ENCODE results near the gene KIF13A.
A peak's percentile ranks its signal among the peaks of the same experiment; 100 is the strongest.

Gene KIF13A

DNA sequence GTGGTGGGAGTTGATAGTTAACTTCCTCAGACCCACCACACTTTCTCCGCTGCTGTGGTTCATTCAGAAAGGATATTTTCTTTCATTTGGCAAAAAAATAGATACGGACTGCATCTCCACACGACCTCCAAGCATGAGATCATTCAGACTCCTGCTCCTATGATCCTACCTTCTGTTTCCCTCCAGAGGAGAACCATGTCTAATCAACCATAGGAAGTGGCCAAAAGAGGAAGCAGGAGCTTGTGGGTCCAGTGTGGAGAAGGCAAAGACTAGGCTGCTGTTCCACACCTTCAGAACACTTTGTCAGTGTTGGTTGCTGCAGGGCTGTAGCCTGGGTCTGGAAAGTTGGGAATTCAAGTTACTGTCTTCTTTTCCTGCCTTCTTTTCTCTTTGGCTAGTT is 10.6 kb upstream of the KIF13A start:
- H3K9ac ChIP-seq (ENCODE audit: low read length) = no peak overlapping the region
- no peaks in the 10 kb centered on the region for H3K9me3 ChIP-seq (ENCODE audit: low read length)
- no peaks in the 10 kb centered on the region for H3K4me1 ChIP-seq (ENCODE audit: insufficient read depth, low read length)
- H3K27me3 ChIP-seq (ENCODE audit: control insufficient read depth in 1 of 2, insufficient read depth in 2 of 2, low read length in 2 of 2) = no peaks in the 10 kb centered on the region
- H3K27ac ChIP-seq (ENCODE audit: low read depth, low read length) = no peak overlapping the region
- H3K36me3 ChIP-seq (ENCODE audit: insufficient read depth, low read length) = no peaks in the 10 kb centered on the region
- no peak overlapping the region for H3K4me3 ChIP-seq (ENCODE audit: low read depth in 1 of 2, low read length in 2 of 2)

DNA sequence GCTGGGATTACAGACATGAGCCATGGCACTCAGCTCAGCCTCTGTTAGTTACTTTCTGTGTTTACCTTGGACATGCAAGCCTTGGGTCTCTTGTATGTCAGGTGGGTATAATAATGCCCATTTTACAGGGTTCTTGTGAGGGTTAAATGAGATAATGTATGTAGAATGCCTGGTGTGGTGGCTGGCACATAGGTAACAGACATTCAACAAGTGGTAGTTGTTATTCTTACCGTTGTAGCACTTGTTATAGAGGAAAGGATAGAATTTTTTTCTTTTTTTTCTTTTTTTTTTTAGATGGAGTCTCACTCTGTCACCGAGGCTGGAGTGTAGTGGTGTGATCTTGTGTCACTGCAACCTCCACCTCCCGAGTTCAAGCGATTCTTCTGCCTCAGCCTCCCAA is 8.0 kb upstream of the KIF13A start:
- Histone ChIP-seq H3K4me1 (ENCODE audit: insufficient read depth, low read length) (no peaks in the 10 kb centered on the region), H3K36me3 (ENCODE audit: insufficient read depth, low read length) (no peaks in the 10 kb centered on the region), H3K9ac (ENCODE audit: low read length) (no peak overlapping the region), H3K4me3 (ENCODE audit: low read depth in 1 of 2, low read length in 2 of 2) (no peak overlapping the region), H3K27ac (ENCODE audit: low read depth, low read length) (no peak overlapping the region), H3K27me3 (ENCODE audit: control insufficient read depth in 1 of 2, insufficient read depth in 2 of 2, low read length in 2 of 2) (no peaks in the 10 kb centered on the region), H3K9me3 (ENCODE audit: low read length) (no peaks in the 10 kb centered on the region)

- Histone ChIP-seq H3K27me3 (ENCODE audit: control insufficient read depth in 1 of 2, insufficient read depth in 2 of 2, low read length in 2 of 2) (no peaks in the 10 kb centered on the region), H3K36me3 (ENCODE audit: insufficient read depth, low read length) (no peaks in the 10 kb centered on the region), H3K9me3 (ENCODE audit: low read length) (no peaks in the 10 kb centered on the region), H3K4me1 (ENCODE audit: insufficient read depth, low read length) (peaks cover 4% of the 10 kb centered on the region), H3K27ac (ENCODE audit: low read depth, low read length) (no peak overlapping the region), H3K4me3 (ENCODE audit: low read depth in 1 of 2, low read length in 2 of 2) (no peak overlapping the region), H3K9ac (ENCODE audit: low read length) (no peak overlapping the region)
Observed at GRCh38 chr6:17994019-17994418, 6.6 kb upstream of the KIF13A start.

DNA sequence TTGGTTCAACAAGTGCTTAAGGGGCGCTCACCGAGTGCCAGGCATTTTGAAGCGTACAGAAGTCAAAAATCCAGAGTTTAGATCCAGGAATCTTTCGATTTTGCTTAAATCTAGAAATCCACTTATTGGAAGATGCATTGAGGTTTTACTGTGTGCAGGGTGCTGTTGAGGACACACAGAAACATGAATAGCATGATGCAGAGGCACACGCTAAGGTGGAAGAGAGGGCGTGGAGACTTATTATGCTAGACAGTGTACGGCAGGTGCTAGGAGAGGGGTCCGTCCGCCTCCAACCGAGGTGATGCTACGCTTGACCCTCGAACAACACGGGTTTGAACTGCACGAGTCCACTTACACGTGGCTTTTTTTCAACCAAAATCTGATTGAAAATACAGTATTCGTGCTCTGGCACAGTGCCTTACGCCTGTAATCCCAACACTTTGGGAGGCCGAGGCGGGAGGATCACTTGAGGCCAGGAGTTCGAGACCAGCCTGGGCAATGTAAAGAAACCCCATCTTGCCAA is 1.0 kb upstream of the KIF13A start:
- peak overlapping the region; percentile 75 to 97 for H3K4me3 ChIP-seq (ENCODE audit: low read depth in 1 of 2, low read length in 2 of 2)
- H3K9me3 ChIP-seq (ENCODE audit: low read length) = no peaks in the 10 kb centered on the region
- peak overlapping the region; percentile 93 for H3K27ac ChIP-seq (ENCODE audit: low read depth, low read length)
- H3K27me3 ChIP-seq (ENCODE audit: control insufficient read depth in 1 of 2, insufficient read depth in 2 of 2, low read length in 2 of 2) = no peaks in the 10 kb centered on the region
- peaks cover 21% of the 10 kb centered on the region for H3K4me1 ChIP-seq (ENCODE audit: insufficient read depth, low read length)
- peak overlapping the region; percentile 59 for H3K9ac ChIP-seq (ENCODE audit: low read length)
- peaks cover 4% of the 10 kb centered on the region for H3K36me3 ChIP-seq (ENCODE audit: insufficient read depth, low read length)

- Histone ChIP-seq H3K27me3 (ENCODE audit: control insufficient read depth in 1 of 2, insufficient read depth in 2 of 2, low read length in 2 of 2) (no peaks in the 10 kb centered on the region), H3K9ac (ENCODE audit: low read length) (peak overlapping the region; percentile 59), H3K4me1 (ENCODE audit: insufficient read depth, low read length) (peaks cover 22% of the 10 kb centered on the region), H3K27ac (ENCODE audit: low read depth, low read length) (peak overlapping the region; percentile 93), H3K9me3 (ENCODE audit: low read length) (no peaks in the 10 kb centered on the region), H3K4me3 (ENCODE audit: low read depth in 1 of 2, low read length in 2 of 2) (peak overlapping the region; percentile 75 to 97), H3K36me3 (ENCODE audit: insufficient read depth, low read length) (peaks cover 4% of the 10 kb centered on the region)
Observed at GRCh38 chr6:17987697-17988421, 424 bp upstream of the KIF13A start.

DNA sequence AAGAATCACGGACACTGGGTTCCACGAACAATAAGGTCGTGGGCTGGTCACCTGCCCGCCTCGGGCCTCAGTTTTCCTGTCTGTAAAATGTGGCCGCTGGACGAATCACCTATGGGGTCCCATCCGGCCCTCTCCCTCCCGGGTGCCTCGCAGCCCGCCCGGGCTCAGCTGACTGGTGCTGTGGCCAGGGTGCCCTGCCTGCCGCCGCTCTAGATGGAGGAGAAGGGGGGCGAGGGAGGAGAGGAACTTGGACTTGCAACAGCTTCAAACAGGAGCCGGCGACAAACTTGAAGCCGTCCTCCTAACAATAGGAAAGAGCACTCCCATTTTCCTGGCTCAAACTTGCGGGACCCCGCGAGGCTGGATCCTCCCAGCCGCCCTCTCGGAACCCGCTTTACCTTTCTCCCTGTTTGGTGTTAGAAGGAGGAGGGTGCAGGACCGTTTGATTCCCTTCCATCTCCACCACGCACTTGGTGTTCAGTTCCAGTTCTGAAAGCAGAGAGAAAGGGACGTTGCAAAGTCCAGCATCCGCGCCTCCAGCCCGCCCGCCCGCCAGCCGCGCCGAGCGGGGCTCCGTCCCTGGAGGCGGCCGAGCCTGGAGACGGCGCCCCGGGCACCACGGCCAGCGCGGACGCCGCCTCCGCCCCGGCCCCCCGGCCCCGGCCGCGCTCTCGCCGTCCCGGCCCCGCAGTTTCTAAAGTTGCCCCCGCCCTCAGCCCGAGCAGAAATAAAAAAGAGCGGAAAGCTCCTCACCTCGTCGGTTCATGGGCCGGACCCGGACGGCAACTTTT is 584 bp downstream of the KIF13A start:
- H3K4me3 ChIP-seq (ENCODE audit: low read depth in 1 of 2, low read length in 2 of 2) = peak overlapping the region; percentile 62 to 71
- peaks cover 6% of the 10 kb centered on the region for H3K36me3 ChIP-seq (ENCODE audit: insufficient read depth, low read length)
- H3K9me3 ChIP-seq (ENCODE audit: low read length) = no peaks in the 10 kb centered on the region
- H3K9ac ChIP-seq (ENCODE audit: low read length) = peak overlapping the region; percentile 34
- no peaks in the 10 kb centered on the region for H3K27me3 ChIP-seq (ENCODE audit: control insufficient read depth in 1 of 2, insufficient read depth in 2 of 2, low read length in 2 of 2)
- peaks cover 22% of the 10 kb centered on the region for H3K4me1 ChIP-seq (ENCODE audit: insufficient read depth, low read length)
- peak overlapping the region; percentile 25 for H3K27ac ChIP-seq (ENCODE audit: low read depth, low read length)

GRCh38 chr6:17985934-17986655 is 1.3 kb downstream of the KIF13A start:
- Histone ChIP-seq H3K4me3 (ENCODE audit: low read depth in 1 of 2, low read length in 2 of 2) (peak overlapping the region; percentile 62 to 71), H3K4me1 (ENCODE audit: insufficient read depth, low read length) (peaks cover 22% of the 10 kb centered on the region), H3K9ac (ENCODE audit: low read length) (peak overlapping the region; percentile 34), H3K27me3 (ENCODE audit: control insufficient read depth in 1 of 2, insufficient read depth in 2 of 2, low read length in 2 of 2) (no peaks in the 10 kb centered on the region), H3K27ac (ENCODE audit: low read depth, low read length) (peak overlapping the region; percentile 25), H3K9me3 (ENCODE audit: low read length) (no peaks in the 10 kb centered on the region), H3K36me3 (ENCODE audit: insufficient read depth, low read length) (peaks cover 8% of the 10 kb centered on the region)

DNA sequence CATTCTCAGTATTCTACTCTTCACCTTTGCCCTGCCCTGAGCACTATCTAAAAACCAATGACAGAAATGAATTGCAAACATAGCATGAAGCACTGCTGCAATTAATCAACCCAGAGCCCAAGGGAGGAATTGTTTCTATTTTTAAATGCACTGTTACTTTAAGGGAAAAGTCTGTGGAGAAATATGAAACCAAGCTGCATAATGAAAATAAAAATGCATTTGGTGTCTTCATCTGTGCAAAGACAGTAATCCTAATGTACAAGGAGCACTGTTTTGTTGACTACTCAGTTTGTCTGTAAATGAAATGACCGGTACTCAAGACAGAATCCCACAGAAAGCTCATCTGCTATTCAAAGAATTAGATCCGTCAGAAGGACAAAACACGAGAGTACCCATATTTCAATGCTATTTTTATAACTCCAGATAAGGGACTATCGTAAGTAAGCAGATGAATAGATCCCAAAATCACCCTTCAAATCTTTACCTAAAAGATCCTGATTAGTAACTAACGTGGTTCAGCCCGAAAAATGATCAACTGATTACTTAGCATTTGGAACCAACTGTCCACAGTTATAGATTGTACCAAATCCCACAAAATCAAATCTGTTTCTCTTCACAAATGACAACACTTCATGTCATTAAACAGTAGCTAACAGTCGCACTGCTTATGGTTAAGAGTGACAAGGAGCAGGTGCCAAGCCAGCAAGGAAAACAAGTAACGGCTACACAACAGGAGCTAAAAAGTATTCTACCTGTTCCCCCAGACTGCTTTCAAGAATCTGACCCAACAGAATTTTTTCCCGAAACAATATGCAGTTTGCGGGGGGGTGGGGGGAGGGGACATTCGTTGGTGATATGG is 2.4 kb downstream of the KIF13A start:
- Histone ChIP-seq H3K27me3 (ENCODE audit: control insufficient read depth in 1 of 2, insufficient read depth in 2 of 2, low read length in 2 of 2) (no peaks in the 10 kb centered on the region), H3K36me3 (ENCODE audit: insufficient read depth, low read length) (peaks cover 8% of the 10 kb centered on the region), H3K27ac (ENCODE audit: low read depth, low read length) (peak overlapping the region; percentile 28), H3K9me3 (ENCODE audit: low read length) (no peaks in the 10 kb centered on the region), H3K4me1 (ENCODE audit: insufficient read depth, low read length) (peaks cover 26% of the 10 kb centered on the region), H3K9ac (ENCODE audit: low read length) (peak overlapping the region; percentile 9), H3K4me3 (ENCODE audit: low read depth in 1 of 2, low read length in 2 of 2) (peak overlapping the region; percentile 62 to 71)

DNA sequence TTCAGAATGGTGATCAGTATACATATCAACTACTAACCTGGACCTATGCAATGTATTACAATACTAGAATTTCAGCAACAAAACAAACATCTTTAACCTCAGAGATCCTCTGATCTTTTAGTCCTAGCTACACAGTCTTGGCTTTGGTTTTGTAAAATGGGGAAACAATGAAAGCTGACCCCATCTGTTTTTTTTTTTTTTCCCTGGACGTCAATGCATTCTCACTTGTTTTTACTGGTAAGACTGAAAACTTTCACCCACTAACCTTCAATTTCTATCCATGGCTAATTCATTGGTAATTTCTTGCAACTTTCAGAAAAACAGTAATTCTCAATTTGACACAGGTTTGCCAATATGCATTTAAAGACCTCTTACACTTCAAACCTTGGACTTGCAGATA is 3.0 kb downstream of the KIF13A start:
- peak overlapping the region in 1 of 2 donors; percentile 71 for H3K4me3 ChIP-seq (ENCODE audit: low read depth in 1 of 2, low read length in 2 of 2)
- peaks cover 28% of the 10 kb centered on the region for H3K4me1 ChIP-seq (ENCODE audit: insufficient read depth, low read length)
- H3K27me3 ChIP-seq (ENCODE audit: control insufficient read depth in 1 of 2, insufficient read depth in 2 of 2, low read length in 2 of 2) = no peaks in the 10 kb centered on the region
- H3K27ac ChIP-seq (ENCODE audit: low read depth, low read length) = no peak overlapping the region
- no peaks in the 10 kb centered on the region for H3K9me3 ChIP-seq (ENCODE audit: low read length)
- H3K9ac ChIP-seq (ENCODE audit: low read length) = peak overlapping the region; percentile 9
- H3K36me3 ChIP-seq (ENCODE audit: insufficient read depth, low read length) = peaks cover 8% of the 10 kb centered on the region

DNA sequence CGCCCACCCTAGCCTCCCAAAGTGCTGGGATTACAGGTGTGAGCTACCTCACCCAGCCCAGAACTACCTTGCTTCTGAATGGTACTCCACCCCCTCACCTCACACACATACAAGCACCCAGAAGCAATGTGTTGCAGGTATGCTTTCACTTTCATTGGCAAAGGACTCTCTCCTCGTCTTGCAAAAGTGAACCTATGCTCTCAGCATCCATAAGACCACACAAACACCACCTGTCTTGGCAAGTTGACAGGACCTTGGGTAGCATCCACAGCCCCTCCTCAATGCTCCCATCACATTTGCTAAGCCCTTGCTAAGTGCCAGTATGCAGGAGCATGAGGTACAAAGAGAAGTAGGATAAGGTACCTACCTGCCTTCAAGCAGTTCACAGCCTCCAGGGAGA is 3.7 kb downstream of the KIF13A start:
- H3K4me3 ChIP-seq (ENCODE audit: low read depth in 1 of 2, low read length in 2 of 2) = no peak overlapping the region
- peaks cover 24% of the 10 kb centered on the region for H3K4me1 ChIP-seq (ENCODE audit: insufficient read depth, low read length)
- peaks cover 8% of the 10 kb centered on the region for H3K36me3 ChIP-seq (ENCODE audit: insufficient read depth, low read length)
- no peaks in the 10 kb centered on the region for H3K27me3 ChIP-seq (ENCODE audit: control insufficient read depth in 1 of 2, insufficient read depth in 2 of 2, low read length in 2 of 2)
- no peak overlapping the region for H3K9ac ChIP-seq (ENCODE audit: low read length)
- H3K27ac ChIP-seq (ENCODE audit: low read depth, low read length) = no peak overlapping the region
- H3K9me3 ChIP-seq (ENCODE audit: low read length) = no peaks in the 10 kb centered on the region
